ENCODE data around the gene ENDOV.

The ENDOV gene

GRCh38 chr17:80468242-80468641, 53.3 kb downstream of the ENDOV start:
- DNase-seq (ENCODE audit: low spot score), result no peak

- no peak for DNase-seq (ENCODE audit: low spot score)
Measured at GRCh38 chr17:80468781-80469493, 54.0 kb downstream of the ENDOV start.

GRCh38 chr17:80469667-80470066, 54.7 kb downstream of the ENDOV start:
- DNase-seq (ENCODE audit: low spot score), result no peak

DNA sequence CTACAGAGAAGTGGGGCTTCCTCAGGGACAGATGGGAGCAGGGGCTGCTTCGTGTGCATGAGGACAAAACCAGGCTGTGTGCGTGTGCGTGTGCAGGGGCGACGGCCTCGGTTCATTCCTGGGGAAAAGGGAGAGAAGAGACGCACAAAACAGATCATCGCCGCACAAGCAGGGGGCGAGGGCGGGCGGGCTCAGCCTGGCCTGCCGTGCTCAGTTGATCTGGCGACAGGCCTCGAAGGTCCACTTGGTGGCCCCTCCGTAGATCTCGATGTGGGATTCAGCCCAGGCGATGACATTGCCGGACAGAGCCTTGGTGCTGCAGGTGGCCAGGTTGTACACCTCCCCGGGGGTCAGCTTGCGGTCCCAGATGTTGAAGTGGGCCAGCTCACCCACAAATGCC, 55.6 kb downstream of the ENDOV start:
- no peak for DNase-seq (ENCODE audit: low spot score)

GRCh38 chr17:80471922-80472321, 57.0 kb downstream of the ENDOV start:
- no peak for DNase-seq (ENCODE audit: low spot score)

DNA sequence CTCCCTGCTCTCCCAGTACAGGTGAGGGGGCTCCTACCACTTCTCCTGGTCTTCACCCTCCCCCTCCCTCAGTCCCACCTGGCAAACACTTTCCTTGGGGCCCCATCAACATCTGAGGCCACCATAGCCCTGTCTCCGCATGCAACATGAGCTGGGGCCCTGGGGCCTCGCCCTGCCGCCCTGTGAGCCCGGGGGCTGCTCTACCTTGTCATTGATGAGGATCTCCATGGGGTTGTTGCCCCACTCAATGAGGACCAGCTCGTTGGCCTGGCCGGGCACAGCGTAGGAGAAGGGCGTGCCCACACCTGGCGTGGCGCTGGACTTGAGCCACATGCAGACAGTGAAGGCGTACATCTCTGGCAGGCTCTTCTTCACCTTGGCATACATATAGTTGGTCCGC, 58.0 kb downstream of the ENDOV start:
- DNase-seq (ENCODE audit: low spot score), result no peak

- no peak for DNase-seq (ENCODE audit: low spot score)
Measured at GRCh38 chr17:80473701-80474100, 58.7 kb downstream of the ENDOV start.

GRCh38 chr17:80474231-80474960, 59.4 kb downstream of the ENDOV start:
- no peak for DNase-seq (ENCODE audit: low spot score)

DNA sequence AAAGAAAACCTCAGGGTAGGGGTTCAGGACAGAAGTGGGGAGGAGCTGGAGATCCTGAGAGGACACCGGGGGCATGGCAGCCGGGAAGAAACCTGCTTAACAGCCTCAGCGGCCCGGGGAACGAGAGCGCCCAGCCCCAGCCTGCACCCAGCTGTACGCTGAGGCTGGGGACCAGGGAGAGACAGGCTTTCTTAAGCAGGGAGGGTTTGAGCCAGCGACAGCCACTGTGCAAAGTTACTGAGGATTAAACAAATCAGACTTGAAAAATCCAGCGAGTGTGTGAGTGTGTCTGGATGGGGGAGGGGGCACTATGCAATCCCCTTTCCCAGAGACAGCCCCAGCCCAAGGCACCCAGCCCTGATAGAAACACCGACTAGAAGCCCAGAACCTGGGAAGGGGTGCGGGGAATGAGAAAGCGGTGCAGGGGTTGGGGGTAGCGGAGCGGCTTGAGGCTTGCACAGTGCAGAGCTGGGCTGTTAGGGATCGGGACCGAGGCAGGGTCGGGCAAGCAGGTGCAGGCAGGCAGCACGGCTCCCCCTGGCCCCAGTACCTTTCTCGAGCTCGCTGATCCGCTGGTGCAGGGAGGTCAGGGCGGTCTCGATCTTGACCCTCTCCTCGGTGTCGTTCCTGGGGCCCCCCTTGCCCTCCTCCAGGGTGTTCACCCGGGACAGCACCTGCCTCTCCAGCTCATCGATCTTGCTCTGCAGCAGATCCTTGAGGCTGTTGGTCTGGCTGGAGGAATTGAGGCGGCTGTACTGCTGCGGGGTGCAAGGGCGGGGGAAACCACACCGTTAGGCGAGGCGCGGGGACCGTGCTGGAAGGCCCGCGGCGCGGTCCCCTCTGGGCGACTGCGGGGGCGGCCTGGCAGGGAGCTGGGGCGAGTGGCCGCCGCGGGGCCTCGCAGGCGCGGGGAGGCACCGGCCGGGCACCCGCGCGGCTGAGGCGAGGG, 60.3 kb downstream of the ENDOV start:
- DNase-seq (ENCODE audit: low spot score), result no peak

DNA sequence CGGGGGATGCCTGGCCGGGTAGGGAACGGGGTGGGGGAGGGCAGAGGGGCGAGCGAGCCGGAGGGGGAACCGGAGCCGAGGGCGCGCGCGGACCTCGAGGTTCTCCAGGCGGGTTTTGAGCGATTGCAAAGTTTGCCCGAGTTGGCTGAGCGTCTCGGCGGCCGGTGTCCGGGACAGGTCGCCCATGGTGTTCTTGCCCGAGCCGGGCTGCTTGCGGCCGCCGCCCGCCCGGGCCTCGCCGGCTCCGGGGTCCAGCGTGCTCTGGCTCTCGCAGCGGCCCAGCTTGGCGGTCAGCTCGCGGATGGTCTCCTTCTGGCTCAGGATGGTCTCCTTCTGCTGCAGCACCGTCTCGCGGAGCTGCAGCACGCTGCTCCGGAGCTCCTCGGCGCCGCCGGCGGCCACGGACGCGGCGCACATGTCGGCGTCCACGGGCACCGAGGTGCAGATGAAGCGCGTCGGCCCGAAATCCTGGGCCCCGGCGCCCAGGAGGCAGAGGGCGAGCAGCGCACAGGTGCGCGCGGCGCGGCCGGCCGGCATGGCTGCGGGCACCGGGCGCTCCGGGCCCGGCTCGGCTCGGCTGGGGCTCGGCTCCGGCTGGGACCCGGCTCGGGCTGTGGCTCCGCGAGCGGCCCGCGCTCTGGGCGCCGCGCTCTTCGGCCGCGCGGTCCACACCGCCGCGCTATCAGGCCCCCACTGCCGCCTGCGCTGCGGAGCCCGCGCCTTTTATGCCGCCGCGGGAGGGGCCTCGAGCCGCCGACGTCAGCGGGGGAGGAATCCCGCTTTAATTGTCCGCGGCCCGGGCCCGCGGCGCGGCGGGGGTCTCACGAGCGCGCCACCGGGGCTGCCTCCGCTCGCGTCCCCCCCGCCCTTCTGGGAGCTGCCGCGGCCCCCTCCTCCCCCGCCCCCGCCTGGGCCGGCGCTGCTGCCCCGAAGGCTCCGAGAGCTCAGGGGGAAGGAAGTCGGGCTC, 61.2 kb downstream of the ENDOV start, which contains the start of gene NPTX1:
TSS of gene NPTX1 (minus strand) at position 698 of the 967 bp plus-strand sequence. CDS start at position 537, 161 bp downstream.
- no peak for DNase-seq (ENCODE audit: low spot score)

DNA sequence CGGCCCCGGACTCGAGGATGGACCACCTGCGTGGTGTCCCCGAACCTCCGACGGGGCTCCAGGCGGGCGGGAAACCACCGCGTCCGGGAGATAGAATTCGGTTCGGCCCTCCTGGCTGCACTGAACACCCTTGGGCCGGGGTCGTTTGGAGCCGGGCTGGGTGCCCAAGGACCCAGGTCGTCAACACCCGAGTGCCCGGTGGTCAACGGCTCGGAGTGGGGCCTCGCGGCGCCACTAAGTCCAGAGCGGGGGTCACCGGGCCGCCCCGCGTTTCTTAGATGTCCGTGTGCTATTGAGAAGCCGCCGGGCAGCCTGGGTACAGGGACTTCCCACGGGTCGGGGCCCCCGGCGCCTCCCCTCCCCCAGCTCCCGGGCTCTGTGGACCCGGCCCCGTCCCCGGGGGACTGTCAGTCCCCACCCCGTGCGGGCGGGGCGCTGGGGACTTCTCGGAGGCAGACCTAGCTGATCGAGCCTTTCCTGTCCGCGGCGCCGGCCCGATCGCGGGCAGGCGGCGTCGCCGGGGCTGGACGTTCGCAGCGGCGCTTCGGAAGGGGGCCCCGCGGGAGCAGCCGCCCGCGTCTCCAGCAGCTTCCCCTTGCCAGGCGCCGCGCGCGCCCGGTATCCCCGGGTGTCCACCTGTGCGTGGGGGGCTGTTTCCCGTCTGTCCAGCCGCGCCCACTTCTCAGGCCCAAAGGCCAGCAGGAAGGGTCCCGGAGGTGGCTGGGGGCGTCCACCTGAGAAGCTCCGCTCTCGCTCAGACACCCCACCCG, 62.1 kb downstream of the ENDOV start:
- DNase-seq (ENCODE audit: low spot score), result no peak

DNA sequence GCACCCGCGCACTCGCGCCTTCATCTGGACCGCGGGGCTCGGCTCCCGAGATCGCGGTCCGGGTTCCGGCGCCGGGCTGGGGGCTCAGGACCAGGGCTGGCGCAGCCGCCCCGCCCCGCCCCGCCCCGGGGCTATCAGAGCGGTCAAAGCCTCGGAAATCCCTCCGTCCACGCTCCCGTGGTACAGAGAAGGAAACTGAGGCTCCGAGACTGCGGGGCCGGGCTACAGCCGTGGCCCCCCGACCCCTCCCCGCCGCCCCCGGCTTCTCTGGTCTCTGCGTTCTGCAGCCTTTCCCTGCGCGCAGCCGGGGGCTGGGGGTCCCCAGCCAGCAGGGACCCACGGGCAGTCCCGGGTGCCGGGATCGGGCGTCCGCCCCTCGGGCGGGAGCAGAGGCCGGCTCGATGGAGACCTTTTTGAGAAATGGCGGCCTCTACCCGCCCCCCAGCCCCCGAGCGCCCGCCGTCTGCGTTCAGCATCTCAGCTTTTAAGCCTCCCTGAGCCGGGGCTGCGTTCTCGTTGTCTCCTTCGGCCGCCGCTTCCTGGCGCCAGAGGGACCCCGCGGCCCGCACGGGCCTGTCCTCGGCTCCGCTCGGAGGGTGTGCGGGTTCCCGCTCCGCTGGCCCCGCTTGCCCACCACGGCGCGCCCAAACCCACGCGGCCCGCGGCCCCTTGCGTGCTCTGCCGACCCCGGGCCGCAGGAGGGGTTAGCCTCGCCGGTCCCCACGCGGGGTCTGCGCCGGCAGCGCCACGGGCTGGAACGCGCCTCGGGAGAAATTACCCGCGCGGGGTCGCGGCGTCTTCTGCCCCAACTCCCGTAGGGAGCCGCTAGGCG, 62.9 kb downstream of the ENDOV start:
- peak; percentile 17 for DNase-seq (ENCODE audit: low spot score)

DNA sequence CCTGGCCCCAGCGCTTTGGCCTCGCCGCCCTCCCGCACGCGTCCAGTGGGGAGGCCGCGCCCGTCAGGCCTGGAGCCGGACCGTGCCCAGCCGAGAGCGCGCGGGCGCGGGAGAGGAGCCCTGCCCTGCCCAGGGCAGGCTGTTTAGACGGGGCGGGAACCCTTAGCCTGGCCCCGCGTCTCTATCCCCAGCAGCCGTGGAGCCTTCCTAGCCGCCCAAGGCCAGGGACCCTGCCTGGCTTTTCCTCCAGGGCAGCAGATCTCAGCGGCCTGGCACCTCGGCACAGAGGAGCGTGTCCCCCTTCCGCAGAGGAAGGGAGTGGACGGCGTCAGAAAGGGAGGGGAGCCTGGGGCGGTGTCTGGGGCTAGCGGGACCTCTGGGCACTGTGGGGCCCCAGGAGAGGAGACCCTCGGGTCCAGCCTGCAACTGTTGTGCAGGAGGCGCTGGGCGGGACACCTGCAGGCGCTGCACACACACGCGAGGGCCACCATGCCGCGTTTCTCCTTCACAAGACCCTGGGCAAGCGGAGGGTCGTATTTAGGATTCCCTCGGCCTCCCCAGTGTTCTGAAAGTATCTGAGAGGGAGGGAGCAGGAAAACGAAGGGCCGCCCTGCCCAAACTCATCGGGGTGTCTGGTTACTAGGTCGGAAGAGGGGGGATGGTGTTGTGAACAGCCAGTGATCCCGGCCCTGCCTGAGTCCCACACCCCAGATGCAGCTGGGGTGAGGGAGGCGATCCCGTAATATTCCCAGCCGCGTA, 63.7 kb downstream of the ENDOV start:
- no peak for DNase-seq (ENCODE audit: low spot score)

DNA sequence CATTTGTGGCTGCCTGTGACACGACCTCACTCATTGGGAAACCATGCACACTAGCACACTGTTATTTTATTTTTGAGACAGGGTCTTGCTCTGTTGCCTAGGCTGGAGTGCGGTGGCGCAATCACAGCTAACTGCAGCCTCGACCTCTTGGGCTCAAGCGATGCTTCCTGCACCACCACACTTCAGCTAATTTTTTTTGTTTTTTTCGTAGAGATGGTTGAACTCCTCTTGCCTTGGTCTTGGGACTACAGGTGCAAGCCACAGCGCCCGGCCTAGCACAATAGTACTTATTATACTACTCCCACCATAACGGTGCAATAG, 64.2 kb downstream of the ENDOV start:
- no peak for DNase-seq (ENCODE audit: low spot score)

GRCh38 chr17:80480248-80480647, 65.3 kb downstream of the ENDOV start:
- DNase-seq (ENCODE audit: low spot score), result no peak

DNA sequence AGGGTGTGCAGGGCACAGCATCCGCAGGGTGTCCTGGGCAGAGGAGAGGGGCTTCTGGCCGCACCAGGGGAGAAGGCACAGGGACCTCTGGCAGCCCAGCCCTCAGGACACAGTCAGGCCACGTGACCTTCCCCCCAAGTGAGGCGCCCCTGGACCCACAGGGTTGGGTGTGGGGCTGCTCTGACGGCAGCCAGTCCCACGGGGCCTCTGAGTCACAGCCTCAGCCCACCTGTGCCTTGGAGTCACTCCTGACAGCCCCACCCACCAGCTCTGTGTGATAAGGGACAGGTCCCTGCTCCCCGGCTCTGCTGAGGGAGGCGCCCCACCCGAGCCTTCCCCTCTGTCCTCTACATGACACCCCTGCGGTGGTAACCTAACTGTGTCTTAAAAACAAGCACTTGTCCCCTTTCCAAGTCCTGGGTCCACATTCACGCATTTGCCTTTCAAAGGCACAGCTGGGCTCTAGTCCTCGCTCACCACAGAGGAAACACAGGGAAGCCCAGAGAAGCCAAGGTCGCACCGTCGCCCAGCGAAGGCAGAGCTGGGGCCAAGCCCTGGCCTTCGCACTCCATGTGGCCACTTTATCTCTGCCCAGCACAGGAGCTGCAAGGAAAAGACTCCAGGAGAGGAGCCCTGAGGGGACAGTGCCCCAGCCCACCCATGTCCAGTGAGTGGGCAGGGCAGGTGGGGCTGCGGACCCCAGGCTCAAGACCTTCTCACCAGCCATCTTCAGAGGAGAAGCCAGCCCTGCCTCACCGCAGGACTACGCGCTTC, 66.5 kb downstream of the ENDOV start:
- no peak for DNase-seq (ENCODE audit: low spot score)

DNA sequence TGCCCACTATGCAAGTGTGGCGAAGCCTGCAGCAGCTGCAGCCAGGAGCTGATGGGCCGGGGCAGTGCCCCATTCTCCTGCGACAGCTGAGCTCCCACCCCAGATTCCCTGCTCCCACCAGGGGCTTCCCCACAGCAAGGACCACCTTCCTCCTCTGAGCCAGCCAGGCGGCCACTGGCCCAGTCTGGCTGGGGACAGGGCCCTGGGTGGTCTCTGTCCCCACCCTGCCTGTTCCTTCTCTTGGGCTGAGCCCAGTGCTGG, 67.0 kb downstream of the ENDOV start:
- DNase-seq (ENCODE audit: low spot score), result no peak

DNA sequence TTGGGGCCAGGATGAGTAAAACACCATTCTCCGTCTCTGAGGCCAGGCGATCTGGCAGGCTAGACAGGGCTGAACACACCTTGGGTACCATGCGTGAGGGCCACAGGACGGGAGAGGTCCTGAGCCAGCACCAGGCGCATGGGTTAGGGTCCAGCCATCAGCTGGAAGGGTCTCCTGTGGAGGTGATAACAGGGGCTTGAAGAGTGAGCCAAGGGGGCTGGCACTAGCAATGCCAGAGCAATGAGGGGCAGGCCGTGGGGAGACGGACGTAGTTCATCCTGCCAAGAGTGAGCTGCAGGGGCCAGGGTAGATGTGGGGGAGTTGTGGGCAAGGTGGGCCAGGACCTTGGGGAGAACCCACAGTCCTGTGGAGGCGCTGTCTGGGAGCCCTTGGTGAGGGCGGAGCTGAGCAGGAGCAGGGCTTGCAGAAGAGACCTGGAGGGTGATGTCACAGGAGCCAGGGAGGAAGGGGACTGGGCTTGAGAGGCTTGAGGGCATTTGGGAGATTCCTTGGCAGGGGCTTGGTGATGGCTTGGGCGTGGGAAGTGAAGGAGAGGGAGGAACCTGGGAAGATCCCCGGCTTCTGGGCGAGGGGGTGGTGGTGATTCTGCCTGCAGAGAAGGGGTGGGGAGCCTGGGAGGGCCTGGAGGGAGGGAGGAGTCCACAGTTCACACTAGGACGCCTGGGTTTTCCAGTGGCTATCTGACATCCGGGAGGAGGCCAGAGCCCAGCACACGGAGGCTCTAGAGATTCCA, 67.8 kb downstream of the ENDOV start:
- DNase-seq (ENCODE audit: low spot score), result no peak
